T-helper 2 cell (primary cell): ENCODE results near the gene UBN2.

ENCODE experiments used
- DNase-seq, 5 experiments: peaks; one replicate each; pipeline versions ENCODE4 v3.0.0 to v3.0.0-alpha.2; 2012 to 2022

UBN2 gene

GRCh38 chr7:139232377-139232717 is 1.3 kb downstream of the UBN2 start:
- peak in 1 of 5 experiments; percentile 33 for DNase-seq

GRCh38 chr7:139232904-139233303 is 1.9 kb downstream of the UBN2 start:
- DNase-seq = no peak

- DNase-seq = no peak
Observed at GRCh38 chr7:139241258-139241657, 10.2 kb downstream of the UBN2 start.

- DNase-seq = peak in 1 of 5 experiments; percentile 76
Observed at GRCh38 chr7:139242741-139243281, 11.8 kb downstream of the UBN2 start.

- DNase-seq = no peak
Observed at GRCh38 chr7:139245401-139245800, 14.4 kb downstream of the UBN2 start.

- DNase-seq = no peak
Observed at GRCh38 chr7:139246494-139246893, 15.5 kb downstream of the UBN2 start.

- DNase-seq = no peak
Observed at GRCh38 chr7:139246905-139247304, 15.9 kb downstream of the UBN2 start.

- peak in 1 of 5 experiments; percentile 96 for DNase-seq
Observed at GRCh38 chr7:139249179-139249810, 18.3 kb downstream of the UBN2 start.

GRCh38 chr7:139252451-139252850 is 21.4 kb downstream of the UBN2 start:
- no peak for DNase-seq

GRCh38 chr7:139254281-139254680 is 23.2 kb downstream of the UBN2 start:
- peak in 1 of 5 experiments; percentile 43 for DNase-seq

- DNase-seq = no peak
Observed at GRCh38 chr7:139254728-139255127, 23.7 kb downstream of the UBN2 start.

GRCh38 chr7:139255290-139255689 is 24.3 kb downstream of the UBN2 start:
- DNase-seq = no peak

GRCh38 chr7:139259142-139259541 is 28.1 kb downstream of the UBN2 start:
- no peak for DNase-seq

GRCh38 chr7:139264220-139264619 is 33.2 kb downstream of the UBN2 start:
- no peak for DNase-seq

GRCh38 chr7:139265673-139266072 is 34.6 kb downstream of the UBN2 start:
- DNase-seq = no peak

GRCh38 chr7:139271718-139272628 is 40.9 kb downstream of the UBN2 start:
- no peak for DNase-seq

GRCh38 chr7:139284252-139284896 is 53.3 kb downstream of the UBN2 start:
- peak in 1 of 5 experiments; percentile 3 for DNase-seq

GRCh38 chr7:139286144-139286543 is 55.1 kb downstream of the UBN2 start:
- no peak for DNase-seq

GRCh38 chr7:139292821-139293220 is 61.8 kb downstream of the UBN2 start:
- DNase-seq = no peak

GRCh38 chr7:139293534-139293933 is 62.5 kb downstream of the UBN2 start:
- no peak for DNase-seq

GRCh38 chr7:139294241-139294640 is 63.2 kb downstream of the UBN2 start:
- DNase-seq = no peak

GRCh38 chr7:139294951-139295575 is 64.0 kb downstream of the UBN2 start:
- DNase-seq = no peak

GRCh38 chr7:139297795-139298194 is 66.8 kb downstream of the UBN2 start:
- no peak for DNase-seq
